ENCODE data around the gene TTC17. TPM values are rescaled to one million over a fixed set of nuclear protein-coding genes. Genes with fewer than 3 reads are reported as not detected.

The TTC17 gene
- polyA plus RNA-seq, 3 donors: 34.7 to 82.5 (median 40.8) TPM

- WGBS (ENCODE audit: insufficient coverage): 83% methylated on average over 1 of the region's 2 CpGs
- H3K9me3 Mint-ChIP-seq: peaks cover 2 to 24% (median 11%) of the 10 kb centered on the region in 7 donors
- H3K27ac Mint-ChIP-seq: no peak overlapping the region
- TF ChIP-seq CTCF (IDR thresholded peaks at IDR 0.05): no peak
- intact Hi-C loops (cut with micrococcal nuclease): no loop called here
- Histone ChIP-seq H3K4me1 (ENCODE audit: control insufficient read depth in 1 of 2, insufficient read depth in 2 of 2, low read length in 2 of 2) (no peaks in the 10 kb centered on the region), H3K9me3 (replicated peaks in 1 of 2; ENCODE audit: control insufficient read depth in 1 of 2, insufficient read depth in 1 of 2, low read length in 2 of 2) (no peaks in the 10 kb centered on the region), H3K27ac (ENCODE audit: low read depth in 1 of 2, low read length in 2 of 2) (no peak overlapping the region), H3K9ac (ENCODE audit: insufficient read depth, low read length, poor library complexity, severe bottlenecking) (no peak overlapping the region), H4K20me1 (ENCODE audit: insufficient read depth, low read length) (no peaks in the 10 kb centered on the region), H3K4me3 (replicated peaks in 1 of 3; ENCODE audit: low read depth in 2 of 3, low read length in 3 of 3) (no peak overlapping the region), H3K36me3 (replicated peaks in 1 of 2; ENCODE audit: control insufficient read depth in 1 of 2, insufficient read depth in 2 of 2, low read length in 2 of 2) (no peaks in the 10 kb centered on the region), H3K27me3 (ENCODE audit: control insufficient read depth in 2 of 2, insufficient read depth in 2 of 2, low read length in 2 of 2) (peaks cover 9 to 21% of the 10 kb centered on the region in 2 donors), H3K4me2 (replicated peaks; ENCODE audit: extremely low read depth, low read length, poor library complexity, severe bottlenecking) (no peak overlapping the region), H3K79me2 (ENCODE audit: insufficient read depth, low read length) (no peaks in the 10 kb centered on the region), H2AFZ (ENCODE audit: insufficient read depth, low read depth, low read length, poor library complexity, severe bottlenecking) (no peak overlapping the region)
- H3K4me3 Mint-ChIP-seq: no peak overlapping the region
- no peaks in the 10 kb centered on the region for H3K4me1 Mint-ChIP-seq
- no peaks in the 10 kb centered on the region for H3K36me3 Mint-ChIP-seq
- no peak for DNase-seq
- peaks cover 18 to 40% (median 28%) of the 10 kb centered on the region in 3 donors for H3K27me3 Mint-ChIP-seq (ENCODE audit: low read depth in 3 of 3)
These were observed 183.3 kb downstream of the TTC17 start for GRCh38 chr11:43541993-43542392.

GRCh38 chr11:43542750-43543712, 184.3 kb downstream of the TTC17 start:
- Histone ChIP-seq H3K27me3 (ENCODE audit: control insufficient read depth in 2 of 2, insufficient read depth in 2 of 2, low read length in 2 of 2) (peaks cover 12 to 29% of the 10 kb centered on the region in 2 donors), H2AFZ (ENCODE audit: insufficient read depth, low read depth, low read length, poor library complexity, severe bottlenecking) (no peak overlapping the region), H3K79me2 (ENCODE audit: insufficient read depth, low read length) (no peaks in the 10 kb centered on the region), H3K9me3 (replicated peaks in 1 of 2; ENCODE audit: control insufficient read depth in 1 of 2, insufficient read depth in 1 of 2, low read length in 2 of 2) (peaks cover 0 to under 1% of the 10 kb centered on the region in 2 donors), H3K27ac (ENCODE audit: low read depth in 1 of 2, low read length in 2 of 2) (no peak overlapping the region), H3K4me3 (replicated peaks in 1 of 3; ENCODE audit: low read depth in 2 of 3, low read length in 3 of 3) (no peak overlapping the region), H4K20me1 (ENCODE audit: insufficient read depth, low read length) (no peaks in the 10 kb centered on the region), H3K36me3 (replicated peaks in 1 of 2; ENCODE audit: control insufficient read depth in 1 of 2, insufficient read depth in 2 of 2, low read length in 2 of 2) (no peaks in the 10 kb centered on the region), H3K4me2 (replicated peaks; ENCODE audit: extremely low read depth, low read length, poor library complexity, severe bottlenecking) (no peak overlapping the region), H3K9ac (ENCODE audit: insufficient read depth, low read length, poor library complexity, severe bottlenecking) (no peak overlapping the region), H3K4me1 (ENCODE audit: control insufficient read depth in 1 of 2, insufficient read depth in 2 of 2, low read length in 2 of 2) (no peaks in the 10 kb centered on the region)
- Mint-ChIP-seq H3K27ac (no peak overlapping the region), H3K4me3 (no peak overlapping the region), H3K9me3 (peaks cover 3 to 26% (median 12%) of the 10 kb centered on the region in 7 donors), H3K4me1 (no peaks in the 10 kb centered on the region), H3K36me3 (no peaks in the 10 kb centered on the region), H3K27me3 (ENCODE audit: low read depth in 3 of 3) (peaks cover 20 to 40% (median 27%) of the 10 kb centered on the region in 3 donors)
- WGBS (ENCODE audit: insufficient coverage): 90% methylated on average over 4 of the region's 7 CpGs
- TF ChIP-seq CTCF (IDR thresholded peaks at IDR 0.05): no peak
- intact Hi-C loops (cut with micrococcal nuclease): no loop called here
- DNase-seq: no peak

Small RNA genes within 50 kb of the gene (small RNA-seq; reads per million reads assigned to genes)
- not detected for gene RF00019 (ENCODE audit: insufficient read length, low read depth)
- not detected for gene RN7SKP287 (ENCODE audit: insufficient read length, low read depth)

Other genes with a start within 250 kb of the TTC17 start
- 10 to 100 TPM; 17.1 to 84.0 (median 65.9) TPM for gene API5, start 46.9 kb upstream of the TTC17 start, polyA plus RNA-seq

Measured in CD14-positive monocyte (primary cell).